DND-41 (cell line): Measurements from ENCODE around the gene ELAC1.

Source experiments
- CTCF ChIP-seq: IDR thresholded peaks from 2 replicates; pipeline ENCODE4 v1.5.1; 2012; ENCODE audit warnings: borderline replicate concordance, low read length, moderate library complexity, mild to moderate bottlenecking; ENCODE audit not compliant: poor library complexity, severe bottlenecking; ENCODE audit errors: extremely low read depth
- EZH2 ChIP-seq: IDR thresholded peaks from 3 replicates; pipeline ENCODE4 v1.6.1; 2012; ENCODE audit warnings: borderline replicate concordance, low read depth, mild to moderate bottlenecking, moderate library complexity, low read length, inconsistent platforms; ENCODE audit not compliant: severe bottlenecking

GRCh38 chr18:50933684-50934083, 34.2 kb upstream of the ELAC1 start:
- no peak for TF ChIP-seq CTCF
- TF ChIP-seq EZH2: no peak
